Measurements from ENCODE around the gene IQCM. TPM values are rescaled to one million over a fixed set of nuclear protein-coding genes. Genes with fewer than 3 reads are reported as not detected.

The IQCM gene
- total RNA-seq, 1 donor from 2014 or later = not detected

DNA sequence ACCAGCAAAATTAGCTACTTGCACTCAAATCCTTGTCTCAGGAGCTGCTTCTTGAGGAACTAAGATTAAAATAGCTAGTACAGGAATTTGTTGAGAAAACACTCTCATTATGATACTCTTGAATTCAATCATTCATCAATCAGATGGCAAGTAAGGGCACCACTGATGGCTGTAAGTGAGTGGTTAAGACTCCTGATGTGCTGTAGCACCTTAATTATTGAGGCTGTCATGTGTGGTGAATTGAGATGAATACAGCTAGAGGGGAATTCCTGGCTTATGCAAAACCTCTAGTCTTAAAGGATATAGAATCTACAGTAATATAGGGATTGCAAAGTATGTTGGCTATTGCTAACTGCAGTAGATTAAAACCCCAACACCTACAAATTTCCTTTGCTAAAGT, 509.1 kb downstream of the IQCM start:
- no peak for DNase-seq (ENCODE audit: low spot score, unreplicated experiment)
- H3K27ac Mint-ChIP-seq = no peak overlapping the region
- no peaks in the 10 kb centered on the region for H3K36me3 Mint-ChIP-seq (ENCODE audit: insufficient read depth)
- H3K9me3 Mint-ChIP-seq (ENCODE audit: low read depth) = peaks cover 6% of the 10 kb centered on the region
- TF ChIP-seq, protein P1, sequence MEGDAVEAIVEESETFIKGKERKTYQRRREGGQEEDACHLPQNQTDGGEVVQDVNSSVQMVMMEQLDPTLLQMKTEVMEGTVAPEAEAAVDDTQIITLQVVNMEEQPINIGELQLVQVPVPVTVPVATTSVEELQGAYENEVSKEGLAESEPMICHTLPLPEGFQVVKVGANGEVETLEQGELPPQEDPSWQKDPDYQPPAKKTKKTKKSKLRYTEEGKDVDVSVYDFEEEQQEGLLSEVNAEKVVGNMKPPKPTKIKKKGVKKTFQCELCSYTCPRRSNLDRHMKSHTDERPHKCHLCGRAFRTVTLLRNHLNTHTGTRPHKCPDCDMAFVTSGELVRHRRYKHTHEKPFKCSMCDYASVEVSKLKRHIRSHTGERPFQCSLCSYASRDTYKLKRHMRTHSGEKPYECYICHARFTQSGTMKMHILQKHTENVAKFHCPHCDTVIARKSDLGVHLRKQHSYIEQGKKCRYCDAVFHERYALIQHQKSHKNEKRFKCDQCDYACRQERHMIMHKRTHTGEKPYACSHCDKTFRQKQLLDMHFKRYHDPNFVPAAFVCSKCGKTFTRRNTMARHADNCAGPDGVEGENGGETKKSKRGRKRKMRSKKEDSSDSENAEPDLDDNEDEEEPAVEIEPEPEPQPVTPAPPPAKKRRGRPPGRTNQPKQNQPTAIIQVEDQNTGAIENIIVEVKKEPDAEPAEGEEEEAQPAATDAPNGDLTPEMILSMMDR (IDR thresholded peaks at IDR 0.05; ENCODE audit: unreplicated experiment) = no peak
- H3K4me1 Mint-ChIP-seq (ENCODE audit: low read depth) = no peaks in the 10 kb centered on the region
- no peaks in the 10 kb centered on the region for H3K27me3 Mint-ChIP-seq
- no peak overlapping the region for H3K4me3 Mint-ChIP-seq (ENCODE audit: low read depth)
